Fibroblast of lung (primary cell): Measurements from ENCODE around the gene SNRNP35. TPM values are rescaled to one million over a fixed set of nuclear protein-coding genes. Genes with fewer than 3 reads are reported as not detected.

ENCODE experiments used
- DNase-seq, 2 donors: peaks; one replicate each; pipeline versions ENCODE4 v3.0.0 to v3.0.0-alpha.2; 2010; ENCODE audit warnings: low read depth in 2 of 2
- H2AFZ ChIP-seq: 2 replicates; pipeline ENCODE4 v1.5.1; 2012; ENCODE audit warnings: low read length, control low read depth, inconsistent platforms
- H3K27ac ChIP-seq: 2 replicates; pipeline ENCODE4 v1.5.1; 2011; ENCODE audit warnings: low read length, control low read depth; ENCODE audit not compliant: insufficient read depth
- H3K27me3 ChIP-seq: 2 replicates; pipeline ENCODE4 v1.5.1; 2011; ENCODE audit warnings: mild to moderate bottlenecking, low read length; ENCODE audit not compliant: control insufficient read depth, insufficient read depth
- H3K36me3 ChIP-seq: 2 replicates; pipeline ENCODE4 v1.5.1; 2011; ENCODE audit warnings: low read length; ENCODE audit not compliant: control insufficient read depth, insufficient read depth
- H3K4me1 ChIP-seq: 2 replicates; pipeline ENCODE4 v1.5.1; 2011; ENCODE audit warnings: low read length; ENCODE audit not compliant: control insufficient read depth, insufficient read depth; ENCODE audit errors: extremely low read depth
- H3K4me2 ChIP-seq: 2 replicates; pipeline ENCODE4 v1.5.1; 2011; ENCODE audit warnings: low read length, control low read depth; ENCODE audit not compliant: insufficient read depth; ENCODE audit errors: extremely low read depth
- H3K4me3 ChIP-seq, 4 experiments: fragments of 200-600 bp in 1 of 4; sonication (generic) in 1 of 4; replicated peaks in 1 of 4; 2 replicates each; pipeline ENCODE4 v1.5.1; 2011 to 2016; ENCODE audit warnings: low read length in 4 of 4, low read depth in 3 of 4, mild to moderate bottlenecking in 3 of 4, control low read depth in 2 of 4, inconsistent platforms in 1 of 4, mixed read lengths in 1 of 4; ENCODE audit not compliant: insufficient read depth in 1 of 4; ENCODE audit errors: control extremely low read depth in 1 of 4
- H3K79me2 ChIP-seq: 2 replicates; pipeline ENCODE4 v1.5.1; 2012; ENCODE audit warnings: mild to moderate bottlenecking, low read length, inconsistent platforms; ENCODE audit not compliant: control insufficient read depth, insufficient read depth
- H3K9ac ChIP-seq: 2 replicates; pipeline ENCODE4 v1.5.1; 2011; ENCODE audit warnings: mild to moderate bottlenecking, low read length, control low read depth; ENCODE audit not compliant: insufficient read depth
- H3K9me3 ChIP-seq: 2 replicates; pipeline ENCODE4 v1.5.1; 2012; ENCODE audit warnings: low read depth, low read length; ENCODE audit not compliant: control insufficient read depth, insufficient read depth
- H4K20me1 ChIP-seq: 2 replicates; pipeline ENCODE4 v1.5.1; 2011; ENCODE audit warnings: low read length; ENCODE audit not compliant: control insufficient read depth, insufficient read depth; ENCODE audit errors: extremely low read depth
- EZH2 ChIP-seq: IDR thresholded peaks from 2 replicates; pipeline ENCODE4 v1.5.1; 2012; ENCODE audit warnings: low read length, control low read depth, mild to moderate bottlenecking; ENCODE audit errors: missing control alignments
- polyA plus RNA-seq, 2 donors: library from polyadenylated mRNA; depleted of rRNA in 1 of 2; stranded (reverse) in 1 of 2; unstranded in 1 of 2; fragments of >200 nt; gene quantifications; 2 replicates each; pipeline ENCODE4 v1.2.1, GENCODE V29; 2011 to 2012; ENCODE audit warnings: missing spikeins in 1 of 2
- total RNA-seq: library from RNA; depleted of rRNA; stranded (reverse); fragments of >200 nt; gene quantifications from 2 replicates; pipeline ENCODE4 v1.2.1, GENCODE V29; 2014
- TF ChIP-seq, protein P1 (sequence below), 2 donors: IDR thresholded peaks in 1 of 2; conservative IDR thresholded peaks in 1 of 2; 1 replicate in 1 of 2; 2 replicates in 1 of 2; pipeline ENCODE4 v1.5.1; 2011 to 2012; ENCODE audit warnings: low read length in 2 of 2, control low read depth in 1 of 2, inconsistent platforms in 1 of 2, low read depth in 1 of 2, mild to moderate bottlenecking in 1 of 2

Gene SNRNP35
- total and polyA plus RNA-seq, 2 donors (not counting 1 experiment from before 2014, with no cell fraction given): 16.1 to 20.8 TPM

DNA sequence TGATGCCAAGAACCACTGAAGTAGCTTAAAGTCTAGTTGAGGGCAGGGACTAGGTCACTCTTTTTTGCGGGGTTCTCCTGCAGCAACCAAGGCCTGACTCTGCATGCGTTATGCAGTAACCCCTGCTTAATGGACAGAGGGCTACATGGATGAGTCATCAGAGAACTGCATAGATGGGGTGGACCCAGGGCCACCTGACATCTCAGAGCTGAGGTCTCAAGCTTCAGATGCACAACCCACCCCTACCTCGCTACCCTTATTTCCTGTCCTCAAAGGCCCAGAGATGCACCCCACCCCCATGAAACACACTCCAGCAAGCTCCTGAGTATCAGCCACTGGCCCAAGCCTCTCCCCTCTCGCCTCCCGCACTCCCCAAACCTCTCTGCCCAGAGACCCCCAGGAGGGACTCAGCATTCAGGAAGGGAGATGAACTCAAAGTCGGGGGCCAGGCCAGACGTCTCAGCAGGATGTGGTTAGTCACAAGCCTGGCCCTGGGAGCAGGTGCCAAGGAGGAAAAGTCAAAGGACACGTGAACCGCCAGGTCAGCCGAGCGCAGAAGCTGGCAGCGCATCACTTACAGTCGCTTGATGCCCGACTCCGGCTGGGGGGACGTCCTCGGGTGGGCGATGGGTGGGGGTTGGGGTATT lies 25.8 kb downstream of the SNRNP35 start:
- H3K4me1 ChIP-seq: no peaks in the 10 kb centered on the region
- no peaks in the 10 kb centered on the region for H3K36me3 ChIP-seq
- H3K4me3 ChIP-seq: no peak overlapping the region
- no peak overlapping the region for H3K9ac ChIP-seq
- H3K4me2 ChIP-seq: no peak overlapping the region
- H4K20me1 ChIP-seq: no peaks in the 10 kb centered on the region
- no peak overlapping the region for H3K27ac ChIP-seq
- H3K79me2 ChIP-seq: no peaks in the 10 kb centered on the region
- no peaks in the 10 kb centered on the region for H3K9me3 ChIP-seq
- TF ChIP-seq, protein P1, sequence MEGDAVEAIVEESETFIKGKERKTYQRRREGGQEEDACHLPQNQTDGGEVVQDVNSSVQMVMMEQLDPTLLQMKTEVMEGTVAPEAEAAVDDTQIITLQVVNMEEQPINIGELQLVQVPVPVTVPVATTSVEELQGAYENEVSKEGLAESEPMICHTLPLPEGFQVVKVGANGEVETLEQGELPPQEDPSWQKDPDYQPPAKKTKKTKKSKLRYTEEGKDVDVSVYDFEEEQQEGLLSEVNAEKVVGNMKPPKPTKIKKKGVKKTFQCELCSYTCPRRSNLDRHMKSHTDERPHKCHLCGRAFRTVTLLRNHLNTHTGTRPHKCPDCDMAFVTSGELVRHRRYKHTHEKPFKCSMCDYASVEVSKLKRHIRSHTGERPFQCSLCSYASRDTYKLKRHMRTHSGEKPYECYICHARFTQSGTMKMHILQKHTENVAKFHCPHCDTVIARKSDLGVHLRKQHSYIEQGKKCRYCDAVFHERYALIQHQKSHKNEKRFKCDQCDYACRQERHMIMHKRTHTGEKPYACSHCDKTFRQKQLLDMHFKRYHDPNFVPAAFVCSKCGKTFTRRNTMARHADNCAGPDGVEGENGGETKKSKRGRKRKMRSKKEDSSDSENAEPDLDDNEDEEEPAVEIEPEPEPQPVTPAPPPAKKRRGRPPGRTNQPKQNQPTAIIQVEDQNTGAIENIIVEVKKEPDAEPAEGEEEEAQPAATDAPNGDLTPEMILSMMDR (conservative IDR thresholded peaks at IDR 0.05 in 1 of 2, IDR thresholded peaks at IDR 0.05 in 1 of 2; ENCODE audit: low read depth in 1 of 2, low read length in 2 of 2): no peak
- TF ChIP-seq EZH2: no peak
- no peaks in the 10 kb centered on the region for H3K27me3 ChIP-seq
- DNase-seq: peak in 1 of 2 donors; percentile 10
- H2AFZ ChIP-seq: no peak overlapping the region

DNA sequence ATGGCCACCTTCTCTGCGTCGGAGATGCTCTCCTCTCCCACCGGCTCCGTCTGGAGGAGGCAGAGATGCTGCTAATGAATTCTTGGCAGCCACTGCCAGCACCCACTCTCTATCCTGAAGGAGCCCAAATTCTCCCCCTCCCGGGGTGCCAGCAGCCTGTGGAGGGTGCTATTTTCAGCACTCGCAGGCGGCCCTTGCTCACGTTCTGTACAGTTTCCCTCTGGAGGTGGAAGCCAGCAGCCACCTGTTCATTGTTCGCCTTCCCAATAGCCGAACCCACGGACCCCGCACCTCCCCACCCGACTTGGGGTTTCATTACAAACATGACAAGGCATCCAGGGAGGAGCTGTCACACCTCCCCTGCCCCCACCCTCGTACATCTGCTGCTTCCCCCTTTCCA lies 27.8 kb downstream of the SNRNP35 start:
- DNase-seq: no peak
- no peaks in the 10 kb centered on the region for H3K27me3 ChIP-seq
- no peaks in the 10 kb centered on the region for H3K9me3 ChIP-seq
- no peak overlapping the region for H2AFZ ChIP-seq
- H3K4me2 ChIP-seq: no peak overlapping the region
- no peak for TF ChIP-seq EZH2
- TF ChIP-seq, protein P1 (conservative IDR thresholded peaks at IDR 0.05 in 1 of 2, IDR thresholded peaks at IDR 0.05 in 1 of 2; ENCODE audit: low read depth in 1 of 2, low read length in 2 of 2): no peak
- H3K79me2 ChIP-seq: no peaks in the 10 kb centered on the region
- no peak overlapping the region for H3K27ac ChIP-seq
- no peaks in the 10 kb centered on the region for H3K36me3 ChIP-seq
- no peak overlapping the region for H3K9ac ChIP-seq
- H3K4me3 ChIP-seq: no peak overlapping the region
- no peaks in the 10 kb centered on the region for H3K4me1 ChIP-seq
- H4K20me1 ChIP-seq: no peaks in the 10 kb centered on the region

DNA sequence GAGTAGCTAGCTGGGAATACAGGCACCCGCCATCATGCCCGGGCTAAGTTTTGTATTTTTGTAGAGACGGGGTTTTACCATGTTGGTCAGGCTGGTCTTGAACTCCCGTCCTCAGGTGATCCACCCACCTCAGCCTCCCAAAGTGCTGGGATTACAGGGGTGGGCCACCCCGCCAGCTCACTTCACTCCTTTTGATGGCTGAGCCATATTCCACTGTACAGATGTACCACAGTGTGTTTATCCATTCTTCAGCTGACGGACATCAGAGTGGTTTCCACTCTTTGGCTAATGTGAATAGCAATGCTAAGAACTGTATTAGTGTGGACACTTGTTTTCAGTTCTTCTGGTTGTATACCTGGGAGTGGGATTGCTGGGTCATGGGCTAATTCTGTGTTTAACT lies 29.5 kb downstream of the SNRNP35 start:
- no peak overlapping the region for H3K27ac ChIP-seq
- no peaks in the 10 kb centered on the region for H3K4me1 ChIP-seq
- H3K27me3 ChIP-seq: no peaks in the 10 kb centered on the region
- no peaks in the 10 kb centered on the region for H3K79me2 ChIP-seq
- no peaks in the 10 kb centered on the region for H3K36me3 ChIP-seq
- no peaks in the 10 kb centered on the region for H3K9me3 ChIP-seq
- no peak overlapping the region for H3K4me2 ChIP-seq
- no peak for DNase-seq
- H2AFZ ChIP-seq: no peak overlapping the region
- no peak overlapping the region for H3K4me3 ChIP-seq
- TF ChIP-seq, protein P1 (conservative IDR thresholded peaks at IDR 0.05 in 1 of 2, IDR thresholded peaks at IDR 0.05 in 1 of 2; ENCODE audit: low read depth in 1 of 2, low read length in 2 of 2): no peak
- no peak for TF ChIP-seq EZH2
- H4K20me1 ChIP-seq: no peaks in the 10 kb centered on the region
- no peak overlapping the region for H3K9ac ChIP-seq
